ENCODE data around the gene SHCBP1L.

DNA sequence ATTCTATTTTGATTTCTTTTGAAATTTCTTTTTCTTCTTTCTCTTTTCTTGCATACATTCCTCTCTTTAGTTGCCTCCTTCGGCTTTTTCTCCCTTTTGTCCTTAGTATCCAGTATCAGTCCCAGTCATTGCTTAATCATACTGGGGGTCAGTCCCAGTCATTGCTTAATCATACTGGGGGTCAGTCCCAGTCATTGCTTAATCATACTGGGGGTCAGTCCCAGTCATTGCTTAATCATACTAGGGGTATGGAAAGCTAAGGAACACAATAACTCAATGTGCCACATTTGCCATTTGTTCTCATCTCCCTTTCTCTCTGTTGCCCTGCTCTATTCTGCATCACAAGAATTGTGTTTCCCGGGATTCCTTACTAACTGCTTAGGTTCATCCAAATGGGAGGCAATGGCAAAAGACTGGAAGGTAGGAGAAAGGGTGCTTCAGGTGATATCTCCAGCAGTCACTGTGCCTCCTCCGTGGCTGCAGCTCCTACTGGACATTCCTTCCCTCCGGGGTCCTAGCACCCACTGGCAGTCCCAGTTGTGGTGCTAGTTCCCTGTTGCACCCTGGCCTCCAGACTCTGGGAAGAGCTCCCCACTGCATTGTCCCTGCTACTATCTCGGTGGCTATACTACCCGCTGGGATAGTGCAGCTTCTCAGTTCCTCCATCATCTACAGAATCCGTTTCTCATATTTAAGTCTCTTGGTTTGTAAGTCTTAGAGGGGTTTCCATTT, 37.6 kb upstream of the SHCBP1L start:
- TF ChIP-seq, protein P1, sequence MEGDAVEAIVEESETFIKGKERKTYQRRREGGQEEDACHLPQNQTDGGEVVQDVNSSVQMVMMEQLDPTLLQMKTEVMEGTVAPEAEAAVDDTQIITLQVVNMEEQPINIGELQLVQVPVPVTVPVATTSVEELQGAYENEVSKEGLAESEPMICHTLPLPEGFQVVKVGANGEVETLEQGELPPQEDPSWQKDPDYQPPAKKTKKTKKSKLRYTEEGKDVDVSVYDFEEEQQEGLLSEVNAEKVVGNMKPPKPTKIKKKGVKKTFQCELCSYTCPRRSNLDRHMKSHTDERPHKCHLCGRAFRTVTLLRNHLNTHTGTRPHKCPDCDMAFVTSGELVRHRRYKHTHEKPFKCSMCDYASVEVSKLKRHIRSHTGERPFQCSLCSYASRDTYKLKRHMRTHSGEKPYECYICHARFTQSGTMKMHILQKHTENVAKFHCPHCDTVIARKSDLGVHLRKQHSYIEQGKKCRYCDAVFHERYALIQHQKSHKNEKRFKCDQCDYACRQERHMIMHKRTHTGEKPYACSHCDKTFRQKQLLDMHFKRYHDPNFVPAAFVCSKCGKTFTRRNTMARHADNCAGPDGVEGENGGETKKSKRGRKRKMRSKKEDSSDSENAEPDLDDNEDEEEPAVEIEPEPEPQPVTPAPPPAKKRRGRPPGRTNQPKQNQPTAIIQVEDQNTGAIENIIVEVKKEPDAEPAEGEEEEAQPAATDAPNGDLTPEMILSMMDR (IDR thresholded peaks at IDR 0.05; ENCODE audit: insufficient read depth, low read length), result no peak
- no peak for TF ChIP-seq POLR2AphosphoS5 (IDR thresholded peaks at IDR 0.05; ENCODE audit: low read depth)
- TF ChIP-seq, protein P2, sequence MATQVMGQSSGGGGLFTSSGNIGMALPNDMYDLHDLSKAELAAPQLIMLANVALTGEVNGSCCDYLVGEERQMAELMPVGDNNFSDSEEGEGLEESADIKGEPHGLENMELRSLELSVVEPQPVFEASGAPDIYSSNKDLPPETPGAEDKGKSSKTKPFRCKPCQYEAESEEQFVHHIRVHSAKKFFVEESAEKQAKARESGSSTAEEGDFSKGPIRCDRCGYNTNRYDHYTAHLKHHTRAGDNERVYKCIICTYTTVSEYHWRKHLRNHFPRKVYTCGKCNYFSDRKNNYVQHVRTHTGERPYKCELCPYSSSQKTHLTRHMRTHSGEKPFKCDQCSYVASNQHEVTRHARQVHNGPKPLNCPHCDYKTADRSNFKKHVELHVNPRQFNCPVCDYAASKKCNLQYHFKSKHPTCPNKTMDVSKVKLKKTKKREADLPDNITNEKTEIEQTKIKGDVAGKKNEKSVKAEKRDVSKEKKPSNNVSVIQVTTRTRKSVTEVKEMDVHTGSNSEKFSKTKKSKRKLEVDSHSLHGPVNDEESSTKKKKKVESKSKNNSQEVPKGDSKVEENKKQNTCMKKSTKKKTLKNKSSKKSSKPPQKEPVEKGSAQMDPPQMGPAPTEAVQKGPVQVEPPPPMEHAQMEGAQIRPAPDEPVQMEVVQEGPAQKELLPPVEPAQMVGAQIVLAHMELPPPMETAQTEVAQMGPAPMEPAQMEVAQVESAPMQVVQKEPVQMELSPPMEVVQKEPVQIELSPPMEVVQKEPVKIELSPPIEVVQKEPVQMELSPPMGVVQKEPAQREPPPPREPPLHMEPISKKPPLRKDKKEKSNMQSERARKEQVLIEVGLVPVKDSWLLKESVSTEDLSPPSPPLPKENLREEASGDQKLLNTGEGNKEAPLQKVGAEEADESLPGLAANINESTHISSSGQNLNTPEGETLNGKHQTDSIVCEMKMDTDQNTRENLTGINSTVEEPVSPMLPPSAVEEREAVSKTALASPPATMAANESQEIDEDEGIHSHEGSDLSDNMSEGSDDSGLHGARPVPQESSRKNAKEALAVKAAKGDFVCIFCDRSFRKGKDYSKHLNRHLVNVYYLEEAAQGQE (IDR thresholded peaks at IDR 0.05; ENCODE audit: insufficient replicate concordance, low read depth), result no peak
- no peak for TF ChIP-seq SPI1 (IDR thresholded peaks at IDR 0.05; ENCODE audit: borderline replicate concordance, low read depth)
- no peak for TF ChIP-seq GABPA (IDR thresholded peaks at IDR 0.05; ENCODE audit: low read depth)

Measured in HL-60 (cell line).